IMR-90 (cell line): ENCODE results near the gene PYROXD2. TPM values are rescaled to one million over a fixed set of nuclear protein-coding genes. Genes with fewer than 3 reads are reported as not detected.

Source experiments
- ATAC-seq: fragments of 200-7000 bp; cut with Tn5 transposase; 2 replicates; pipeline ENCODE4 v1.9.1; 2020; ENCODE audit warnings: low read depth, mild to moderate bottlenecking, moderate library complexity
- BruUV-seq: library from RNA; stranded (reverse); fragments of 400-500 nt; replicated peaks from 2 replicates; lab custom pipeline; 2021; lab: Mats Ljungman, UMichigan
- CTCF ChIA-PET: fragments of 300-600 bp; formaldehyde crosslinking; extraction: SDS; loops from one replicate; lab custom pipeline; 2021; ENCODE audit warnings: antibody characterized with exemption; lab: Yijun Ruan, JAX
- POLR2A ChIA-PET: fragments of 300-600 bp; sonication (Branson Sonifier 250); formaldehyde crosslinking; loops from one replicate; lab custom pipeline; 2022; ENCODE audit warnings: antibody characterized with exemption; ENCODE audit not compliant: unreplicated experiment; lab: Charles Lee
- DNase-seq: peaks from one replicate; pipeline ENCODE4 v3.0.0; 2013
- H2AFZ ChIP-seq: replicated peaks from 2 replicates; pipeline ENCODE3; 2013; ENCODE audit warnings: low read length, mild to moderate bottlenecking; ENCODE audit not compliant: poor library complexity
- H2AK5ac ChIP-seq: 2 replicates; pipeline ENCODE4 v1.6.1; 2013; ENCODE audit warnings: low read depth, low read length, inconsistent platforms
- H2AK9ac ChIP-seq: replicated peaks from 2 replicates; pipeline ENCODE3; 2013; ENCODE audit warnings: mild to moderate bottlenecking, low read depth, low read length, moderate library complexity; ENCODE audit not compliant: poor library complexity
- H2BK120ac ChIP-seq: 2 replicates; pipeline ENCODE4 v1.6.1; 2013; ENCODE audit warnings: low read depth, low read length, inconsistent platforms
- H2BK15ac ChIP-seq: 3 replicates; pipeline ENCODE4 v1.6.1; 2013; ENCODE audit warnings: low read depth, low read length, inconsistent platforms
- H2BK20ac ChIP-seq: 2 replicates; pipeline ENCODE4 v1.6.1; 2013; ENCODE audit warnings: low read depth, mild to moderate bottlenecking, inconsistent platforms, low read length, moderate library complexity
- H2BK5ac ChIP-seq: 2 replicates; pipeline ENCODE4 v1.6.1; 2013; ENCODE audit warnings: mild to moderate bottlenecking, low read depth, low read length, inconsistent platforms; ENCODE audit not compliant: poor library complexity, severe bottlenecking
- H3K14ac ChIP-seq: replicated peaks from 2 replicates; pipeline ENCODE4 v1.6.1; 2013; ENCODE audit warnings: low read depth, low read length, inconsistent platforms
- H3K18ac ChIP-seq: 2 replicates; pipeline ENCODE4 v1.6.1; 2013; ENCODE audit warnings: low read depth, low read length, control low read depth
- H3K23ac ChIP-seq: 2 replicates; pipeline ENCODE4 v1.6.1; 2013; ENCODE audit warnings: low read depth, low read length, inconsistent platforms
- H3K27ac ChIP-seq: 2 replicates; pipeline ENCODE4 v1.5.1; 2013; ENCODE audit warnings: mild to moderate bottlenecking, control low read depth, low read length; ENCODE audit not compliant: insufficient read depth
- H3K27me3 ChIP-seq: 2 replicates; pipeline ENCODE4 v1.6.1; 2013; ENCODE audit warnings: low read length; ENCODE audit not compliant: control insufficient read depth, insufficient read depth
- H3K36me3 ChIP-seq: 2 replicates; pipeline ENCODE4 v1.6.1; 2013; ENCODE audit warnings: low read length, mixed read lengths; ENCODE audit not compliant: control insufficient read depth, insufficient read depth
- H3K4ac ChIP-seq: 2 replicates; pipeline ENCODE4 v1.6.1; 2013; ENCODE audit warnings: low read depth, low read length, inconsistent platforms
- H3K4me1 ChIP-seq: 2 replicates; pipeline ENCODE4 v1.6.1; 2013; ENCODE audit warnings: low read length, mixed read lengths; ENCODE audit not compliant: control insufficient read depth, insufficient read depth
- H3K4me2 ChIP-seq: 2 replicates; pipeline ENCODE4 v1.6.1; 2013; ENCODE audit warnings: low read depth, mild to moderate bottlenecking, control low read depth, low read length, moderate library complexity
- H3K4me3 ChIP-seq: 2 replicates; pipeline ENCODE4 v1.5.1; 2013; ENCODE audit warnings: low read depth, mild to moderate bottlenecking, control low read depth, low read length, moderate library complexity; ENCODE audit not compliant: insufficient read depth
- H3K56ac ChIP-seq: 2 replicates; pipeline ENCODE4 v1.6.1; 2013; ENCODE audit warnings: low read length, inconsistent platforms; ENCODE audit not compliant: insufficient read depth; ENCODE audit errors: extremely low read depth
- H3K79me1 ChIP-seq, 2 experiments: 2 replicates each; pipeline ENCODE4 v1.6.1; 2013; ENCODE audit warnings: low read length in 2 of 2, inconsistent platforms in 1 of 2, low read depth in 1 of 2
- H3K9ac ChIP-seq: 2 replicates; pipeline ENCODE4 v1.6.1; 2013; ENCODE audit warnings: low read depth, low read length, control low read depth
- H3K9me1 ChIP-seq: 2 replicates; pipeline ENCODE4 v1.6.1; 2013; ENCODE audit warnings: low read length, inconsistent platforms; ENCODE audit not compliant: insufficient read depth
- H3K9me3 ChIP-seq: 2 replicates; pipeline ENCODE4 v1.6.1; 2013; ENCODE audit warnings: low read length; ENCODE audit not compliant: control insufficient read depth, insufficient read depth
- H4K20me1 ChIP-seq: 2 replicates; pipeline ENCODE4 v1.6.1; 2013; ENCODE audit warnings: low read length, inconsistent platforms; ENCODE audit not compliant: insufficient read depth
- H4K5ac ChIP-seq: 2 replicates; pipeline ENCODE4 v1.6.1; 2013; ENCODE audit warnings: mild to moderate bottlenecking, low read depth, low read length, control low read depth
- H4K8ac ChIP-seq, 2 experiments: 2 replicates each; pipeline ENCODE4 v1.6.1; 2013; ENCODE audit warnings: low read depth in 2 of 2, low read length in 2 of 2, control low read depth in 1 of 2, inconsistent platforms in 1 of 2
- H4K91ac ChIP-seq: 2 replicates; pipeline ENCODE4 v1.6.1; 2013; ENCODE audit warnings: low read depth, low read length, inconsistent platforms; ENCODE audit not compliant: insufficient read depth
- FOS ChIP-seq: fragments of 150-350 bp; IDR thresholded peaks from 2 replicates; pipeline ENCODE4 v1.6.1; 2016; ENCODE audit warnings: low read depth, low read length
- MAFK ChIP-seq: IDR thresholded peaks from 2 replicates; pipeline ENCODE4 v1.6.1; 2012; ENCODE audit warnings: low read depth, low read length, improper control_type of control experiment
- MAZ ChIP-seq: IDR thresholded peaks from 2 replicates; pipeline ENCODE4 v1.6.1; 2012; ENCODE audit warnings: low read depth, mild to moderate bottlenecking, low read length, improper control_type of control experiment, moderate library complexity, borderline replicate concordance
- POLR2A ChIP-seq: IDR thresholded peaks from 2 replicates; pipeline ENCODE4 v1.6.1; 2012; ENCODE audit warnings: mild to moderate bottlenecking, low read depth, low read length
- RAD21 ChIP-seq: IDR thresholded peaks from 2 replicates; pipeline ENCODE4 v1.6.1; 2012; ENCODE audit warnings: low read length, improper control_type of control experiment
- WGBS, 2 experiments: methylation state at CpG; one replicate each; pipeline versions ENCODE4 v1.1.5 to v1.1.7; 2013; ENCODE audit warnings: missing lambda C conversion rate in 2 of 2; ENCODE audit not compliant: insufficient read length in 1 of 2; ENCODE audit errors: extremely low coverage in 2 of 2; 5-methylcytosine and 5-hydroxymethylcytosine counted together
- dilution Hi-C: fragments of 300-500 bp; cut with HindIII; formaldehyde crosslinking; loops from one replicate; pipeline ENCODE4 v1.14.3; 2018; ENCODE audit warnings: low sequenced_read_pairs; ENCODE audit not compliant: unreplicated experiment
- in situ Hi-C: fragments of 300-500 bp; cut with MboI; formaldehyde crosslinking; loops from 3 replicates; pipeline ENCODE4 v1.14.3; 2019; ENCODE audit warnings: low sequenced_read_pairs, inconsistent platforms, mixed read lengths
- intact Hi-C: fragments of 100-400 bp; cut with micrococcal nuclease; formaldehyde crosslinking; loops from 2 replicates; pipeline ENCODE4 v1.10.0; 2022
- polyA plus RNA-seq, 3 experiments: library from polyadenylated mRNA; depleted of rRNA; stranded (reverse); fragments of >200 nt; gene quantifications; 2 replicates each; pipeline ENCODE4 v1.2.3, GENCODE V29; 2012; ENCODE audit warnings: low replicate concordance in 1 of 3
- total RNA-seq: library from RNA; depleted of rRNA; stranded (reverse); fragments of >200 nt; gene quantifications from 2 replicates; pipeline ENCODE4 v1.2.3, GENCODE V29; 2012

PYROXD2 gene
- total and polyA plus RNA-seq, 2 of the 4 experiments (the other 2 are of a cell fraction): 6.5 to 16.3 TPM

DNA sequence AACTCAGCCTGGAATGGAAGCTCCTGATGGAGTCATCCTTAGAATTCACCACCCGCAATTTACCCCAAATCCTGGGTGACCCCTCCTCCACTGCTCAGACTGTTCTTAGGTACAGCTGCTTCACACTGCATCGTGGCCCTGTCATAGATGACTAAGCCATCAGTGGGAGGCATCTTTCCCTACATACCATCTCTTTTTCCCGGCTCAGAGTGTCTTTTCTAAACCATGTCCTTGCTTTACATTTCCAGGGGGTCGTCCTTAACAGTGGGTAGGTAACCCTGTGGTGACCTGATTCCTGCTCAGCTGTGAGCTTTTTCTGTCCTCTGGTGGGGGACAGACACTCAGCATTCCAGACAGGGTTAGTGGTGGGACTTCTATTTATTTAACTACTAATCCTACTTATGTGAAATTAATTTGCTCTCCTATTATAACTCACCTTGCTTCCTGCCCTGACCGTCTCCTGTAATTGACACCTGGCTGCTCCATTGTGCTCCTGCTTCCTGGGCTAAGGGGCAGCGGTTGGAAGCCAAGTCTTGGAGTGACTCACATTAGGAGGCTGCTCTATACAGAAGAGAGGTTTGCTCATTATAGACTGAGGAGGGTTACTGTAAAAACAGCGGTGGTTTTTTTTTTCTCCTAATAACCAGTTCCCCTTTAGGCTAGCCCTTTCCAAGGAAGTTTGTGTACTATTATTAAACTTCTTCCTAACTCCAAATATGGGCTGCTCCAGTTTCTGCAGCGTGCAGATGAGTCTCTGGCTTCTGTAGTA is 40.6 kb downstream of the PYROXD2 start:
- H3K9me1 ChIP-seq: peaks cover 27% of the 10 kb centered on the region
- BruUV-seq: no TSS peak
- peak overlapping the region; percentile 84; the same call in 1 of the 2 replicates for H3K18ac ChIP-seq
- H3K4ac ChIP-seq: peak overlapping the region; percentile 91
- peak overlapping the region; percentile 63; the same call in 1 of the 2 replicates for H4K91ac ChIP-seq
- 30% methylated on average over 2 of the region's 8 CpGs; no CpG with 5 or more reads in 1 of the 2 experiments for WGBS, 2 experiments
- peak overlapping the region; percentile 95 for H2AK9ac ChIP-seq
- in situ Hi-C loops: no loop called here
- peak overlapping the region; percentile 83 for H2BK15ac ChIP-seq
- peak overlapping the region; percentile 73 for H2AFZ ChIP-seq
- TF ChIP-seq RAD21: peak; percentile 21; the same call in 1 of the 2 replicates
- TF ChIP-seq FOS: peak; percentile 78
- TF ChIP-seq MAFK: no peak
- 0 out of 2 replicates have a peak, but pooled peaks have one; percentile 15 for TF ChIP-seq MAZ
- TF ChIP-seq POLR2A: no peak; the same call in 1 of the 2 replicates
- H3K4me1 ChIP-seq: peaks cover 38% of the 10 kb centered on the region
- POLR2A ChIA-PET: no interaction called here
- H3K36me3 ChIP-seq: no peaks in the 10 kb centered on the region
- H2AK5ac ChIP-seq: peak overlapping the region; percentile 85
- intact Hi-C loops: no loop called here
- no peaks in the 10 kb centered on the region; a peak in 1 of 4 replicates for H3K79me1 ChIP-seq
- H4K5ac ChIP-seq: peak overlapping the region; percentile 76; the same call in 1 of the 2 replicates
- peak overlapping the region; percentile 54 for H3K27ac ChIP-seq
- ATAC-seq (peak; percentile 77), DNase-seq (peak; percentile 91)
- H2BK5ac ChIP-seq: peak overlapping the region; percentile 89
- peak overlapping the region; percentile 86 for H3K14ac ChIP-seq
- dilution Hi-C loops: no loop called here
- CTCF ChIA-PET: no interaction called here
- peak overlapping the region; percentile 57; the same call in 1 of the 2 replicates for H3K56ac ChIP-seq
- peak overlapping the region in 1 of 2 experiments; percentile 90; a peak in 3 of 4 replicates for H4K8ac ChIP-seq
- peak overlapping the region; percentile 89 for H2BK120ac ChIP-seq
- H3K9me3 ChIP-seq: peaks cover 2% of the 10 kb centered on the region; the same call in 1 of the 2 replicates
- peak overlapping the region; percentile 70 for H2BK20ac ChIP-seq
- no peaks in the 10 kb centered on the region for H4K20me1 ChIP-seq
- H3K4me3 ChIP-seq: no peak overlapping the region
- H3K9ac ChIP-seq: no peak overlapping the region; the same call in 1 of the 2 replicates
- peak overlapping the region; percentile 72 for H3K4me2 ChIP-seq
- H3K27me3 ChIP-seq: no peaks in the 10 kb centered on the region
- peak overlapping the region; percentile 88 for H3K23ac ChIP-seq
